ENCODE results near the gene ADAR. TPM values are rescaled to one million over a fixed set of nuclear protein-coding genes. Genes with fewer than 3 reads are reported as not detected.

ADAR gene
- total and polyA plus RNA-seq, 2 experiments from 2014 or later: 61.3 to 71.3 TPM

DNA sequence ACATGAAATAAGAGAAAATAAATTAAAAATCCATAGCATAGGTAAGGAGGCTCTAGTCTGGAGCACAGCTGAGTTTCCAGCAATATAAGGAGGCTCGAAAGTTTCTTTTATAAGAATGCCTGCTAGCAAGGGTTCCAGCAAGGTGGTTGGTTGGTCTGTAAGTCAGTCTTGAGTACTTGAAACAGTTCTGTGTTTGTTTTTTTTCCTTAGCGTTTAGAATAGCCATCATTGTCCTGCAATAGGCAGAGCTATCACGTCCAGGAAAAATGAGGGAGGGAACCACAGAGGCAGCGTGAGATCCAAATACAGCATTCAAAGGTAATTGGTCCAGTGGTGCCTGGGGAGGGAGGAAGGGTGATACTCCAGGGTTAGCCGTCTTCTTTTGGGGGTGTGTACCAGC lies 57.9 kb downstream of the ADAR start:
- H3K79me2 ChIP-seq (ENCODE audit: insufficient read depth): peaks cover 22% of the 10 kb centered on the region
- no peaks in the 10 kb centered on the region for H3K27me3 ChIP-seq (replicated peaks; ENCODE audit: insufficient read depth)
- H3K36me3 ChIP-seq (ENCODE audit: low read depth): peaks cover 42% of the 10 kb centered on the region
- no peak for DNase-seq
- no peak overlapping the region for H3K9ac ChIP-seq
- no peak overlapping the region for H3K27ac ChIP-seq
- H3K4me3 ChIP-seq: no peak overlapping the region
- H3K4me1 ChIP-seq (ENCODE audit: insufficient read depth): 0 out of 2 replicates have a peak, but pooled peaks cover 7% of the 10 kb centered on the region
- no peak overlapping the region for H3K4me2 ChIP-seq (ENCODE audit: unreplicated experiment)
- in situ Hi-C loops (cut with MboI): no loop called here
- TF ChIP-seq EZH2phosphoT487 (IDR thresholded peaks at IDR 0.05; ENCODE audit: insufficient read depth, low read depth): no peak
- TF ChIP-seq EZH2 (IDR thresholded peaks at IDR 0.05; ENCODE audit: insufficient read depth, poor library complexity, severe bottlenecking): no peak
- H3K9me3 ChIP-seq (ENCODE audit: low read depth): no peaks in the 10 kb centered on the region
- peaks cover 35% of the 10 kb centered on the region for H3F3A ChIP-seq (ENCODE audit: insufficient read depth)
- no peaks in the 10 kb centered on the region for H4K20me1 ChIP-seq (ENCODE audit: insufficient read depth)
- H2AFZ ChIP-seq: no peak overlapping the region
- no peaks in the 10 kb centered on the region for H3K9me2 ChIP-seq (ENCODE audit: insufficient read depth)
- WGBS, 2 experiments (ENCODE audit: low coverage in 1 of 2, low lambda C conversion rate in 2 of 2, missing lambda C conversion rate in 2 of 2): 58 to 59% methylated on average over 5 of the region's 5 CpGs

- peaks cover 14% of the 10 kb centered on the region; the same call in 1 of the 2 replicates for H3K79me2 ChIP-seq (ENCODE audit: insufficient read depth)
- H3K27me3 ChIP-seq (replicated peaks; ENCODE audit: insufficient read depth): no peaks in the 10 kb centered on the region
- peaks cover 35% of the 10 kb centered on the region for H3F3A ChIP-seq (ENCODE audit: insufficient read depth)
- no peaks in the 10 kb centered on the region for H4K20me1 ChIP-seq (ENCODE audit: insufficient read depth)
- no peak overlapping the region for H3K27ac ChIP-seq
- H3K9ac ChIP-seq: no peak overlapping the region
- H3K36me3 ChIP-seq (ENCODE audit: low read depth): peaks cover 35% of the 10 kb centered on the region
- no peaks in the 10 kb centered on the region for H3K9me3 ChIP-seq (ENCODE audit: low read depth)
- H3K4me2 ChIP-seq (ENCODE audit: unreplicated experiment): no peak overlapping the region
- H3K4me1 ChIP-seq (ENCODE audit: insufficient read depth): 0 out of 2 replicates have a peak, but pooled peaks cover 7% of the 10 kb centered on the region
- no peak overlapping the region for H2AFZ ChIP-seq
- H3K9me2 ChIP-seq (ENCODE audit: insufficient read depth): no peaks in the 10 kb centered on the region
- 75 to 80% methylated on average over 3 of the region's 3 CpGs for WGBS, 2 experiments (ENCODE audit: low coverage in 1 of 2, low lambda C conversion rate in 2 of 2, missing lambda C conversion rate in 2 of 2)
- no peak for TF ChIP-seq EZH2phosphoT487 (IDR thresholded peaks at IDR 0.05; ENCODE audit: insufficient read depth, low read depth)
- TF ChIP-seq EZH2 (IDR thresholded peaks at IDR 0.05; ENCODE audit: insufficient read depth, poor library complexity, severe bottlenecking): no peak
- DNase-seq: no peak
- in situ Hi-C loops (cut with MboI): no loop called here
- H3K4me3 ChIP-seq: no peak overlapping the region
Measured at GRCh38 chr1:154549202-154549770, 58.7 kb downstream of the ADAR start.

DNA sequence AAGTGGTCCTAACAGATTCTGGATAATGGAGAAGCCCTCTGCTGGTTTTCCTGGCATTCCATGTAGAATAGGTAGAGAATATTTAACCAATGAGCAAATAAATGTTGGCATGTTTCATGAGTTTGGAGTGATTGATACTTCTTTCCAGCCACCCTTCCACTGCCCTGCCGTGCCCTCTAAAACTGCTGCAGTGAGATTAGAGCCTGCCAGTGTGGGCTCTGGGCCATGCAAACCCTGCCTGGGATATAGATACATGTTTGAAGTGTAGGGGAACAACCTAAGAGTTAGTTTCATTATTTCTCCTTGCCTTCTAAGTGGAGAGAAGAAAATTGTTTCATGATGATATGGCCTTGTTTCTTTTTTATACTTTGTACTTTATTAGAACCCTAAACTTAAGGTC lies 60.0 kb downstream of the ADAR start:
- Histone ChIP-seq H2AFZ (no peak overlapping the region), H3K27ac (no peak overlapping the region), H3K9me2 (ENCODE audit: insufficient read depth) (no peaks in the 10 kb centered on the region), H3K27me3 (replicated peaks; ENCODE audit: insufficient read depth) (no peaks in the 10 kb centered on the region), H4K20me1 (ENCODE audit: insufficient read depth) (no peaks in the 10 kb centered on the region), H3K4me3 (no peak overlapping the region), H3K4me2 (ENCODE audit: unreplicated experiment) (no peak overlapping the region), H3K79me2 (ENCODE audit: insufficient read depth) (peaks cover 4% of the 10 kb centered on the region; the same call in 1 of the 2 replicates), H3K9me3 (ENCODE audit: low read depth) (no peaks in the 10 kb centered on the region), H3K4me1 (ENCODE audit: insufficient read depth) (0 out of 2 replicates have a peak, but pooled peaks cover 7% of the 10 kb centered on the region), H3F3A (ENCODE audit: insufficient read depth) (peaks cover 35% of the 10 kb centered on the region), H3K9ac (no peak overlapping the region), H3K36me3 (ENCODE audit: low read depth) (peaks cover 22% of the 10 kb centered on the region; the same call in 1 of the 2 replicates)
- in situ Hi-C loops (cut with MboI): no loop called here
- no peak for TF ChIP-seq EZH2phosphoT487 (IDR thresholded peaks at IDR 0.05; ENCODE audit: insufficient read depth, low read depth)
- no peak for TF ChIP-seq EZH2 (IDR thresholded peaks at IDR 0.05; ENCODE audit: insufficient read depth, poor library complexity, severe bottlenecking)
- 6 to 25% methylated on average over 1 of the region's 1 CpG for WGBS, 2 experiments (ENCODE audit: low coverage in 1 of 2, low lambda C conversion rate in 2 of 2, missing lambda C conversion rate in 2 of 2)
- no peak for DNase-seq

GRCh38 chr1:154547105-154547732 lies 60.8 kb downstream of the ADAR start:
- no peak overlapping the region for H3K4me2 ChIP-seq (ENCODE audit: unreplicated experiment)
- no peak overlapping the region for H3K27ac ChIP-seq

More at GRCh38 chr1:154547105-154547732, 60.8 kb downstream of the ADAR start:
- Histone ChIP-seq H3K9ac (no peak overlapping the region), H3K79me2 (ENCODE audit: insufficient read depth) (peaks cover 2% of the 10 kb centered on the region; the same call in 1 of the 2 replicates), H3K4me1 (ENCODE audit: insufficient read depth) (0 out of 2 replicates have a peak, but pooled peaks cover 7% of the 10 kb centered on the region), H4K20me1 (ENCODE audit: insufficient read depth) (no peaks in the 10 kb centered on the region), H3F3A (ENCODE audit: insufficient read depth) (peaks cover 35% of the 10 kb centered on the region), H3K9me3 (ENCODE audit: low read depth) (no peaks in the 10 kb centered on the region), H3K9me2 (ENCODE audit: insufficient read depth) (no peaks in the 10 kb centered on the region), H3K27me3 (replicated peaks; ENCODE audit: insufficient read depth) (0 out of 2 replicates have a peak, but pooled peaks cover 1% of the 10 kb centered on the region), H2AFZ (no peak overlapping the region), H3K4me3 (no peak overlapping the region), H3K36me3 (ENCODE audit: low read depth) (peaks cover 14% of the 10 kb centered on the region; the same call in 1 of the 2 replicates)
- WGBS, 2 experiments (ENCODE audit: low coverage in 1 of 2, low lambda C conversion rate in 2 of 2, missing lambda C conversion rate in 2 of 2): 71 to 74% methylated on average over 11 of the region's 11 CpGs
- TF ChIP-seq EZH2phosphoT487 (IDR thresholded peaks at IDR 0.05; ENCODE audit: insufficient read depth, low read depth): no peak
- TF ChIP-seq EZH2 (IDR thresholded peaks at IDR 0.05; ENCODE audit: insufficient read depth, poor library complexity, severe bottlenecking): no peak
- DNase-seq: no peak
- in situ Hi-C loops (cut with MboI): no loop called here
